ENCODE measurements around the gene KHDRBS2.

DNA sequence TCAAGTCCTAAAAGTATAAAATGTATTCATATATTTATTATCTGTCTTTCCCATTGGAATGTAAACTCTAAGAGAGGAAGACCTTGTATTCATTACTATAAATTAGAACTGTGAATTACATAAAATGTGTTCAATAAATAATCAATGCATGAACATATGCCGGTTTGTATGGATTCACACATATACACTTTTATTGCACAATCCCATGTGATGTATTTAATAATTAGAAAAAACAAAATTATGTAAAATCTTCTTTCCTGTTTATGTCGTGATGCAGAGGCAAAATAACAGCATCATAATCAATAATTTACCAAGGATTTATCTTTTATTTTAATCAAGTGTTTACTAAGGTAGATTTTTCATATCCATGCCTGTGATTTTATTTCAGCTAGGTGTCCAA, 240.5 kb downstream of the KHDRBS2 start:
- no peak for TF ChIP-seq POLR2AphosphoS5 (IDR thresholded peaks at IDR 0.05; ENCODE audit: low read depth, low read length)
- TF ChIP-seq, protein P1, sequence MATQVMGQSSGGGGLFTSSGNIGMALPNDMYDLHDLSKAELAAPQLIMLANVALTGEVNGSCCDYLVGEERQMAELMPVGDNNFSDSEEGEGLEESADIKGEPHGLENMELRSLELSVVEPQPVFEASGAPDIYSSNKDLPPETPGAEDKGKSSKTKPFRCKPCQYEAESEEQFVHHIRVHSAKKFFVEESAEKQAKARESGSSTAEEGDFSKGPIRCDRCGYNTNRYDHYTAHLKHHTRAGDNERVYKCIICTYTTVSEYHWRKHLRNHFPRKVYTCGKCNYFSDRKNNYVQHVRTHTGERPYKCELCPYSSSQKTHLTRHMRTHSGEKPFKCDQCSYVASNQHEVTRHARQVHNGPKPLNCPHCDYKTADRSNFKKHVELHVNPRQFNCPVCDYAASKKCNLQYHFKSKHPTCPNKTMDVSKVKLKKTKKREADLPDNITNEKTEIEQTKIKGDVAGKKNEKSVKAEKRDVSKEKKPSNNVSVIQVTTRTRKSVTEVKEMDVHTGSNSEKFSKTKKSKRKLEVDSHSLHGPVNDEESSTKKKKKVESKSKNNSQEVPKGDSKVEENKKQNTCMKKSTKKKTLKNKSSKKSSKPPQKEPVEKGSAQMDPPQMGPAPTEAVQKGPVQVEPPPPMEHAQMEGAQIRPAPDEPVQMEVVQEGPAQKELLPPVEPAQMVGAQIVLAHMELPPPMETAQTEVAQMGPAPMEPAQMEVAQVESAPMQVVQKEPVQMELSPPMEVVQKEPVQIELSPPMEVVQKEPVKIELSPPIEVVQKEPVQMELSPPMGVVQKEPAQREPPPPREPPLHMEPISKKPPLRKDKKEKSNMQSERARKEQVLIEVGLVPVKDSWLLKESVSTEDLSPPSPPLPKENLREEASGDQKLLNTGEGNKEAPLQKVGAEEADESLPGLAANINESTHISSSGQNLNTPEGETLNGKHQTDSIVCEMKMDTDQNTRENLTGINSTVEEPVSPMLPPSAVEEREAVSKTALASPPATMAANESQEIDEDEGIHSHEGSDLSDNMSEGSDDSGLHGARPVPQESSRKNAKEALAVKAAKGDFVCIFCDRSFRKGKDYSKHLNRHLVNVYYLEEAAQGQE (IDR thresholded peaks at IDR 0.05; ENCODE audit: insufficient read depth in 1 of 2, low read depth in 2 of 2, low read length in 2 of 2): no peak

Measured in PFSK-1 (cell line).